ENCODE measurements around the gene NPAS1. TPM values are rescaled to one million over a fixed set of nuclear protein-coding genes. Genes with fewer than 3 reads are reported as not detected.

NPAS1 gene
- total RNA-seq, 1 donor from 2014 or later: 1.7 TPM

- peaks cover 12% of the 10 kb centered on the region for H3K27me3 Mint-ChIP-seq (ENCODE audit: unreplicated experiment)
- DNase-seq: no peak
- H3K9me3 Mint-ChIP-seq (ENCODE audit: unreplicated experiment): peaks cover 3% of the 10 kb centered on the region
- no peak for TF ChIP-seq CTCF (IDR thresholded peaks at IDR 0.05; ENCODE audit: partially characterized antibody, unreplicated experiment)
- no peak overlapping the region for H3K27ac Mint-ChIP-seq (ENCODE audit: unreplicated experiment)
- H3K36me3 Mint-ChIP-seq (ENCODE audit: unreplicated experiment): no peaks in the 10 kb centered on the region
- H3K4me3 Mint-ChIP-seq (ENCODE audit: unreplicated experiment): no peak overlapping the region
- H3K4me1 Mint-ChIP-seq (ENCODE audit: low read depth, unreplicated experiment): no peaks in the 10 kb centered on the region
Observed at GRCh38 chr19:47022140-47022536, 2.5 kb downstream of the NPAS1 start.

GRCh38 chr19:47022541-47023447, 3.2 kb downstream of the NPAS1 start:
- Mint-ChIP-seq H3K27me3 (ENCODE audit: unreplicated experiment) (peaks cover 12% of the 10 kb centered on the region), H3K27ac (ENCODE audit: unreplicated experiment) (peak overlapping the region; percentile 33), H3K4me3 (ENCODE audit: unreplicated experiment) (peak overlapping the region; percentile 61), H3K9me3 (ENCODE audit: unreplicated experiment) (peaks cover 3% of the 10 kb centered on the region), H3K36me3 (ENCODE audit: unreplicated experiment) (no peaks in the 10 kb centered on the region), H3K4me1 (ENCODE audit: low read depth, unreplicated experiment) (no peaks in the 10 kb centered on the region)
- TF ChIP-seq CTCF (IDR thresholded peaks at IDR 0.05; ENCODE audit: partially characterized antibody, unreplicated experiment): no peak
- DNase-seq: no peak

- H3K27ac Mint-ChIP-seq (ENCODE audit: unreplicated experiment): peak overlapping the region; percentile 33
- no peak for TF ChIP-seq CTCF (IDR thresholded peaks at IDR 0.05; ENCODE audit: partially characterized antibody, unreplicated experiment)
- H3K4me3 Mint-ChIP-seq (ENCODE audit: unreplicated experiment): peak overlapping the region; percentile 61
- peaks cover 12% of the 10 kb centered on the region for H3K27me3 Mint-ChIP-seq (ENCODE audit: unreplicated experiment)
- H3K36me3 Mint-ChIP-seq (ENCODE audit: unreplicated experiment): no peaks in the 10 kb centered on the region
- H3K4me1 Mint-ChIP-seq (ENCODE audit: low read depth, unreplicated experiment): no peaks in the 10 kb centered on the region
- DNase-seq: no peak
- H3K9me3 Mint-ChIP-seq (ENCODE audit: unreplicated experiment): peaks cover 3% of the 10 kb centered on the region
Observed at GRCh38 chr19:47023448-47023794, 3.8 kb downstream of the NPAS1 start.

DNA sequence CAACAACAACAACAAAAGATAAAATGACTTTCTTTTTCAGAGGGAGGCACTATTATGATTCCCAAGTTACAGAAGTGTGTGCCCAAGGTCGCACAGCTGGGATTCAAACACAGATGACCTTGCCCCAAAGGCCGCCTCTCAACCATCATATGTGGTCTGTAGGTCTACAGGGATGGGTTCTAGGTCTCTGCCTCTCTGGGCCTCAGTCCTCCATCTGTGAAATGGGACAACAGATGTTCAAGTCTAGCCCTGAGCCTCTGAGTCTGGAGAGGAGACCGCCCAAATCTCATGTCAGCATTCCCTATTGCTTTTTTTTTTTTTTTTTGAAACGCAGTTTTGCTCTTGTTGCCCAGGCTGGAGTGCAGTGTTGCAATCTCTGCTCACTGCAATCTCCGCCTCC, 4.9 kb downstream of the NPAS1 start:
- no peak for DNase-seq
- Mint-ChIP-seq H3K4me3 (ENCODE audit: unreplicated experiment) (no peak overlapping the region), H3K27ac (ENCODE audit: unreplicated experiment) (no peak overlapping the region), H3K4me1 (ENCODE audit: low read depth, unreplicated experiment) (no peaks in the 10 kb centered on the region), H3K27me3 (ENCODE audit: unreplicated experiment) (peaks cover 12% of the 10 kb centered on the region), H3K36me3 (ENCODE audit: unreplicated experiment) (no peaks in the 10 kb centered on the region), H3K9me3 (ENCODE audit: unreplicated experiment) (peaks cover 3% of the 10 kb centered on the region)
- TF ChIP-seq CTCF (IDR thresholded peaks at IDR 0.05; ENCODE audit: partially characterized antibody, unreplicated experiment): no peak

DNA sequence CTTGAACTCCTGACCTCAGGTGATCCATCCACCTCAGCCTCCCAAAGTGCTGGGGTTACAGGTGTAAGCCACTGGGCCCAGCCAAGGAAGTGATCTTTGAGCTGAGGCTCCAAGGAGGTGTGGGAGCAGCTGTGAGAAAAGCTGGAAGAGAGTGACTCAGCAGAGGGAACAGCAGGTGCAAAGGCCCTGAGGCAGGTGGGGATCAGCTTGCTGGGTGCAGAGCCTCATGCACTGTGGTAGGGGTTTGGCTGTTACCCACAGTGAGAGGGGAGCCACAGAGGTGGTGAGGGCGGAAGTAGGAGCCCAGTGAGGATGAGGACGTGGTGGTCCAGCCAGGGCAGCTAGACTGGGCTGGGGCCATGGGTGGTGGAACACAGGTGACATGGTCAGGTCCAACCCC, 6.5 kb downstream of the NPAS1 start:
- Mint-ChIP-seq H3K9me3 (ENCODE audit: unreplicated experiment) (peaks cover 5% of the 10 kb centered on the region), H3K27me3 (ENCODE audit: unreplicated experiment) (peaks cover 14% of the 10 kb centered on the region), H3K4me1 (ENCODE audit: low read depth, unreplicated experiment) (no peaks in the 10 kb centered on the region), H3K27ac (ENCODE audit: unreplicated experiment) (no peak overlapping the region), H3K4me3 (ENCODE audit: unreplicated experiment) (peak overlapping the region; percentile 42), H3K36me3 (ENCODE audit: unreplicated experiment) (no peaks in the 10 kb centered on the region)
- DNase-seq: no peak
- TF ChIP-seq CTCF (IDR thresholded peaks at IDR 0.05; ENCODE audit: partially characterized antibody, unreplicated experiment): no peak
